ENCODE data around the gene HHATL.

HHATL gene, protein sequence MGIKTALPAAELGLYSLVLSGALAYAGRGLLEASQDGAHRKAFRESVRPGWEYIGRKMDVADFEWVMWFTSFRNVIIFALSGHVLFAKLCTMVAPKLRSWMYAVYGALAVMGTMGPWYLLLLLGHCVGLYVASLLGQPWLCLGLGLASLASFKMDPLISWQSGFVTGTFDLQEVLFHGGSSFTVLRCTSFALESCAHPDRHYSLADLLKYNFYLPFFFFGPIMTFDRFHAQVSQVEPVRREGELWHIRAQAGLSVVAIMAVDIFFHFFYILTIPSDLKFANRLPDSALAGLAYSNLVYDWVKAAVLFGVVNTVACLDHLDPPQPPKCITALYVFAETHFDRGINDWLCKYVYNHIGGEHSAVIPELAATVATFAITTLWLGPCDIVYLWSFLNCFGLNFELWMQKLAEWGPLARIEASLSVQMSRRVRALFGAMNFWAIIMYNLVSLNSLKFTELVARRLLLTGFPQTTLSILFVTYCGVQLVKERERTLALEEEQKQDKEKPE

GRCh38 chr3:42702066-42702951, at the start of gene HHATL:
TSS of gene HHATL (minus strand) at chr3:42702798. CDS start at chr3:42700826, 1,972 bp downstream.
- Histone ChIP-seq H3K4me1 (ENCODE audit: control insufficient read depth, insufficient read depth, low read length) (no peaks in the 10 kb centered on the region), H3K9ac (ENCODE audit: low read length) (no peak within 1 kb of the TSS), H3K4me3 (ENCODE audit: low read length) (no peak within 1 kb of the TSS), H3K36me3 (ENCODE audit: control insufficient read depth, insufficient read depth, low read length) (no peaks in the 10 kb centered on the region), H3K27me3 (ENCODE audit: control insufficient read depth, insufficient read depth, low read length) (no peaks in the 10 kb centered on the region), H3K27ac (ENCODE audit: low read depth, low read length) (no peak within 1 kb of the TSS)

- Histone ChIP-seq H3K36me3 (ENCODE audit: control insufficient read depth, insufficient read depth, low read length) (no peaks in the 10 kb centered on the region), H3K27me3 (ENCODE audit: control insufficient read depth, insufficient read depth, low read length) (no peaks in the 10 kb centered on the region), H3K4me3 (ENCODE audit: low read length) (no peak overlapping the region), H3K4me1 (ENCODE audit: control insufficient read depth, insufficient read depth, low read length) (peaks cover 22% of the 10 kb centered on the region), H3K9ac (ENCODE audit: low read length) (no peak overlapping the region), H3K27ac (ENCODE audit: low read depth, low read length) (no peak overlapping the region)
Measured at GRCh38 chr3:42751609-42752008, 49.0 kb upstream of the HHATL start.

DNA sequence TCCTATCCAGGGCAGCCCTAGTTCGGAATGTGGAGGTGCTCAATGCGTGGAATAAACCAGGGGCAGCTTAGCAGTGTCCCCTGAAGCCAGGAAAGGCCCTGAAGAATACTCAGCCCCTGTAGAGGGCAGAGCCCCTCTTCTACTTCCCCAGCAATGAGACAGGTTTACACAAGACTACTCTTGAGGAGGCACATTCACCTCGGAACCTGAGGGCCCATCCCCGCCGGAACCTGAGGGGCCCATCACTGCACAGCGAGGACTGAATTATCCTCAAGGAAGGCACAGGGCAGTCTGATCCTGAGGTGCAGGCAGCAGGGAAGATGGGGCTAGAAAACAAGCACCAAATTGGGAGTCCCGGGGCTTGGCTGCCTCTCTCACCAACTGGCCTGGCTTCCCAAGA, 48.2 kb upstream of the HHATL start:
- Histone ChIP-seq H3K36me3 (ENCODE audit: control insufficient read depth, insufficient read depth, low read length) (no peaks in the 10 kb centered on the region), H3K27ac (ENCODE audit: low read depth, low read length) (no peak overlapping the region), H3K4me3 (ENCODE audit: low read length) (no peak overlapping the region), H3K4me1 (ENCODE audit: control insufficient read depth, insufficient read depth, low read length) (peaks cover 29% of the 10 kb centered on the region), H3K9ac (ENCODE audit: low read length) (no peak overlapping the region), H3K27me3 (ENCODE audit: control insufficient read depth, insufficient read depth, low read length) (no peaks in the 10 kb centered on the region)

DNA sequence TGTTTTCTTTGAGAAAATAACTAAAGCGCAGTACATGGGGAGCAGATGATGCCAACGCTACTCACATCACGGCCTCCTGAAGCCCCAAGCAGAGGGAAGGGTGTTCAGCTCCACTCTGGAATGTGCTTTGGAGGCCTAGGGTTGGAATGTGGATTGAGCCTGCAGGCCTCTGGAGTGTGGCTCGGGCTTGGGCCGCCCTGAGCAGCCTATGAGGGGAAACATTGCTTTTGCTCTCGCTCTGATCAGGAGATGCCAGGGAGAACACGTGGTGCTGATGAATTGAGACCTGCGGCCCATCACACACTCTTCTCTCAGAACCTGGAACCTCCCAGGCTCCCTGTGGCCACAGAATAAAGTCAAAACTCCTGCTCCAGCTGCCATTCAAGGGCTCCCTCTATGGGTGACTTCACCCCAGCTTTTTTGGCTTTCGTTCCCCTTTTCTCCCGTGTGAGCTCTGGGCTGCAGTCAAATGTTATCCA, 47.2 kb upstream of the HHATL start:
- Histone ChIP-seq H3K4me1 (ENCODE audit: control insufficient read depth, insufficient read depth, low read length) (peaks cover 37% of the 10 kb centered on the region), H3K27ac (ENCODE audit: low read depth, low read length) (peak overlapping the region; percentile 77)

DNA sequence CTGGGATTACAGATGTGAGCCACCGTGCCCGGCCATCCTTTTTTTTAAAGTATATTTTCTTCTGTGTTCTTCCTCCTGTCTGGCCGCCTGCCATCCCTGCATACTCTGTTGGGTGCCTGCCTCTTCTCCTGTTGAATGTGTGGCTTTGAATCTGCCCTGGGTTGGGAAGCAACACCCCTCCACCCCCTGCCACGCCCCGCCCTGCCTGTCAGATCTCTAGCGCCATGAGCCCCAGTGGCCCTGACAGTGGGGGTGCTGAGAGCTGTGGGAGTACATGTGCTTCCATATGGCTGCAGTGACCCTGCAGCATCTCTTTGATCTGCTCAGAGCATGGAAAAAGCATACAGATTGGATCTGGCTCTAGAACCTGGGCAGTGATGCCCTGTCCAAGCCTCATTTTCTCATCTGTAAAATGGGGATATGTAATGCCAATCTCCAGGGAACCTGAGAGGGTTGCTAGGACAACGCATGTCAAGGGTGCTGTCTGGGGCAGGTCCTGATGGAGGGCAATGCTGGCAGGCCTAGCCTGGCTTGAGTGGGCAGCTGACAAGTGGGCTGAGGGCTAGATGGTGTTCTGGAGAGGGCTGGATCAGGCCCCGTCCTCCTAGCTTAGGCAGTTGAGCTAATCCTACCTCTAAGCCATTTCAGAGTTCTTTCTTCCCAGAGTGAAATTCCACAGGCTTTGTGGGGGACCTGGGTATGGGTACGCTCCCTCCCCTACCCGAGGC, 46.6 kb upstream of the HHATL start:
- peak overlapping the region; percentile 93 for H3K27ac ChIP-seq (ENCODE audit: low read depth, low read length)
- H3K27me3 ChIP-seq (ENCODE audit: control insufficient read depth, insufficient read depth, low read length) = no peaks in the 10 kb centered on the region
- no peaks in the 10 kb centered on the region for H3K36me3 ChIP-seq (ENCODE audit: control insufficient read depth, insufficient read depth, low read length)
- no peak overlapping the region for H3K4me3 ChIP-seq (ENCODE audit: low read length)
- no peak overlapping the region for H3K9ac ChIP-seq (ENCODE audit: low read length)
- peaks cover 39% of the 10 kb centered on the region for H3K4me1 ChIP-seq (ENCODE audit: control insufficient read depth, insufficient read depth, low read length)

More for the DNA sequence above, 47.2 kb upstream of the HHATL start:
- Histone ChIP-seq H3K9ac (ENCODE audit: low read length) (no peak overlapping the region), H3K36me3 (ENCODE audit: control insufficient read depth, insufficient read depth, low read length) (no peaks in the 10 kb centered on the region), H3K27me3 (ENCODE audit: control insufficient read depth, insufficient read depth, low read length) (no peaks in the 10 kb centered on the region), H3K4me3 (ENCODE audit: low read length) (no peak overlapping the region)

DNA sequence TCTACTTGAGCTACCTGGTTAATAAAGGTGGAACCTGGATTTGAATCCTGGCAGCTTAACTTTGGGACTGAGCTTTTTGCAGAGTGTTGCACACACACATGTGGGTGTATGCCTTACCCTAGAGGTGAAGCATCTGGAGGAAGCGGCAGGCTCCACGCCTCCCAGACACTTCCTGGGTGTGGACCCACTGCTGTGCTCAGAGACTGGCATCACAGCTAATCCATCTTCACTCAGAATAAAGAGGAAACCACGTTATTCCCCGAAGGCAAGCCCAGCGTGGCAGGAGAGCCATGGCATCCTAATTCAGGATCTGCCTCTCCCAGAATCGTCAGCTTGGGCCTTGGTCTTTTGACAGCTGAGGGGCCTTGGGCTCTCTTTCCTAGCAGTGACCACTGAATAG, 45.0 kb upstream of the HHATL start:
- Histone ChIP-seq H3K9ac (ENCODE audit: low read length) (no peak overlapping the region), H3K4me3 (ENCODE audit: low read length) (no peak overlapping the region), H3K27ac (ENCODE audit: low read depth, low read length) (peak overlapping the region; percentile 93), H3K36me3 (ENCODE audit: control insufficient read depth, insufficient read depth, low read length) (no peaks in the 10 kb centered on the region), H3K27me3 (ENCODE audit: control insufficient read depth, insufficient read depth, low read length) (no peaks in the 10 kb centered on the region), H3K4me1 (ENCODE audit: control insufficient read depth, insufficient read depth, low read length) (peaks cover 39% of the 10 kb centered on the region)

DNA sequence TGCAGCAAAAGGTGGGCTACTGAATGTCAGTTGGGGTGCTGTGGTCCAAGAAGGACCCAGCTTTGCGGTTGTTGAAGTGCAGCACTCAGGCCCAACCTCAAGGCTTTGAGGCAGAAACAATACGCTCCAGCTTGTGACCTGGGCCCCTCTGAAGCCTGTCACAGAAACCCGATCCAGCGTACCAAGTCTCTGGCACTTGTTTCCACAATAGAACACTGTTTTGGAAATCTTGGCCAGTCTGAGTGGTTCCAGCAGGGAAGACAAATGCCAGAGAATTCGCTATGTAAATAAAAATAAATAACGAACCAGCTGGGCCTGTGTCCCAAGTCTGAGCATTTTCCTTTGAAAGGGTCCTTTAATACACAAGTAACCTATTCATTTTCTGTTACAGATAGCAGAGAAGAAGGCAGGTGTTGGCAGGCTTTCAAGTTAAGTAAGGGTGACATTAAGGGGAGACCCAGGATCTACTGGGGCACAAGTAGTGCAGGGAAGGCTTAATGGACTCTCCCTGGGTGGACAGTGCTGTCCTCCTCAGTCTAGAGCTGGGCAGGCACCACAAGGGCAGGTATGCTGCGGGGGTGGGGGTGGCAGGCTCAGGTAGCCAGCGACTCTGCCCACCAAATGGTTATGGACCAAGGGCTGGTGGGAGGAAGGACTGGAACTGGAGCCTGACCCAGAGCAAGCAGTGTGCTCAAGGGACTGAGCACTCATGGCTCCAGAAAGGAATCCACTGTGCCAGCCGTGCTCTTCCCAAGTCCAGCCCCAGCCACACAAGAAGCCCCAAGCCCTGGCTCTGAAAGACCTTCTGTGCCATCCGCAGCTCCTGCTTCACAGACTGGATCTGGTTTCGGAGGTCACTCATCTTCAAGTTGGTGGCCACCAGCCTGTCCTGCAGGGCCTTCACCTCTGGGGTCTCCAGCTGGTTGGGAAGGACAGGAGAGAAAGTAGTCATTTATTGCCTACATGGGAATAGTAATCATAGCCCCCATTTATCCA, 44.2 kb upstream of the HHATL start:
- no peaks in the 10 kb centered on the region for H3K36me3 ChIP-seq (ENCODE audit: control insufficient read depth, insufficient read depth, low read length)
- no peak overlapping the region for H3K9ac ChIP-seq (ENCODE audit: low read length)
- peak overlapping the region; percentile 93 for H3K27ac ChIP-seq (ENCODE audit: low read depth, low read length)
- peak overlapping the region; percentile 7 for H3K4me3 ChIP-seq (ENCODE audit: low read length)
- H3K27me3 ChIP-seq (ENCODE audit: control insufficient read depth, insufficient read depth, low read length) = no peaks in the 10 kb centered on the region
- peaks cover 39% of the 10 kb centered on the region for H3K4me1 ChIP-seq (ENCODE audit: control insufficient read depth, insufficient read depth, low read length)

DNA sequence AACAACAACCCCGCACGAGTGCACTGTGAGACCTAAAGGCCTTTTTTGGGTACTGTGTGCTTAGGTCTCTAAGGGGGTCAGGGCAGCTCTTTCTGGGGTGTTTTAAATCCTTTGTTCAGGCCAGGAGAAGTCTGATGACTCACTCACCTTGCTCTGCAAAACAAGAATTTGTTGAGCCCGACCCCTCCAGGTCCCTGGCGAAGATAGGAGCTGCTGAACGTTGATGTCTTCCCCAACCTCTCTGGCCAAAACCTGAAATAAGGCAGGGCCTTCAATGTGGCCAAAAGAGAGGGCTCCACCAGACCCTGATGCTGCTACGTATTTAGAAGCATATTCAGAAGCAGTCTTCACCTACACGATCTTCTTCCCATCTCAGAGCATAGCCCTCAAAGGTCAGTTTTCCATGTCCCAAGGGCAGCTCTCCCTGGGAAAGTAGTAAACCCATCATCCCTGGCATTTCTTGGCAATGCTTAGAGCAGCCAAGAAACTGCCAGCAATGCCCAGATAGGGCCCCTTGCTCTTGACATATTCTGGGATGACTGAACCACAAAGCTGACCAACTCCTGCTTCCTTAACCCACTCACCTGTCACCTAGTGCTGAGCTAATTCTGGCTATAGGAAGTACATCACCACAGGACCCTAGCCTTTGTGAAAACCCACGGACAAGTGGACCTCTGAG, 43.3 kb upstream of the HHATL start:
- H3K27me3 ChIP-seq (ENCODE audit: control insufficient read depth, insufficient read depth, low read length) = no peaks in the 10 kb centered on the region
- H3K4me1 ChIP-seq (ENCODE audit: control insufficient read depth, insufficient read depth, low read length) = peaks cover 39% of the 10 kb centered on the region
- H3K36me3 ChIP-seq (ENCODE audit: control insufficient read depth, insufficient read depth, low read length) = no peaks in the 10 kb centered on the region
- no peak overlapping the region for H3K9ac ChIP-seq (ENCODE audit: low read length)
- peak overlapping the region; percentile 93 for H3K27ac ChIP-seq (ENCODE audit: low read depth, low read length)
- no peak overlapping the region for H3K4me3 ChIP-seq (ENCODE audit: low read length)

DNA sequence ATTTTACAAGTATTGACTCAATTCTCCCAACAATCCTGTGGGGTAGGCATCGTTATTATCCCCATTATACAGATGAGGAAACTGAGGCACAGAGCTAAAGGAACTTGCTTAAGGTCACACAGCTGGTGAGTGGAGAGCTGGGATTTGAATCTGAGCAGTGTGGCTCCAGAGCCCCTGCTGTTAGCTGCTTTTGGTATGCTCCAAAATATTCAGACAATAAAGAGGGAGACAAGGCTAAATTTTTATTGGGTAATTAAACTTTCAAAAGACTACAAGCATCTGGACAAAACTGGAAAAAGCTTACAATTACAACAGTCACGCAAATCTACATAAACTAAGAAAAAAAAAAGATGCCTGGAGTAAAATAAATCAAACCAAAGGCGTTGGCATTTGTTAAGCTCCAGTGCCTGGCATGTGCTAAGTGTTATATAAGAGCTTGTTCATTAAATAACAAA, 42.7 kb upstream of the HHATL start:
- H3K4me1 ChIP-seq (ENCODE audit: control insufficient read depth, insufficient read depth, low read length) = peaks cover 39% of the 10 kb centered on the region
- H3K9ac ChIP-seq (ENCODE audit: low read length) = no peak overlapping the region
- no peak overlapping the region for H3K4me3 ChIP-seq (ENCODE audit: low read length)
- peak overlapping the region; percentile 93 for H3K27ac ChIP-seq (ENCODE audit: low read depth, low read length)
- no peaks in the 10 kb centered on the region for H3K27me3 ChIP-seq (ENCODE audit: control insufficient read depth, insufficient read depth, low read length)
- H3K36me3 ChIP-seq (ENCODE audit: control insufficient read depth, insufficient read depth, low read length) = no peaks in the 10 kb centered on the region

- H3K4me3 ChIP-seq (ENCODE audit: low read length) = no peak overlapping the region
- H3K4me1 ChIP-seq (ENCODE audit: control insufficient read depth, insufficient read depth, low read length) = peaks cover 29% of the 10 kb centered on the region
- H3K27me3 ChIP-seq (ENCODE audit: control insufficient read depth, insufficient read depth, low read length) = no peaks in the 10 kb centered on the region
- no peaks in the 10 kb centered on the region for H3K36me3 ChIP-seq (ENCODE audit: control insufficient read depth, insufficient read depth, low read length)
- no peak overlapping the region for H3K9ac ChIP-seq (ENCODE audit: low read length)
- H3K27ac ChIP-seq (ENCODE audit: low read depth, low read length) = peak overlapping the region; percentile 34
Measured at GRCh38 chr3:42743204-42743995, 40.8 kb upstream of the HHATL start.
